Activated naive CD4-positive, alpha-beta T cell treated with anti-CD3 and anti-CD28 coated beads, Interleukin-2, amount 10 ng/mL, durations not matched to agents 7 days and 5 days (primary cell): Measurements from ENCODE around the gene MAP2K6.

ENCODE experiments used
- CTCF ChIA-PET: fragments of 350-600 bp; sonication (Branson Sonifier 250); formaldehyde crosslinking; loops from one replicate; lab custom pipeline; 2021; ENCODE audit warnings: antibody characterized with exemption; lab: Charles Lee
- DNase-seq: peaks from one replicate; pipeline ENCODE4 v3.0.0-alpha.2; 2020
- H3K27ac Mint-ChIP-seq: one replicate; pipeline ENCODE4 v1.8.0; 2021; ENCODE audit warnings: mild to moderate bottlenecking, moderate library complexity, mixed read lengths
- H3K27me3 Mint-ChIP-seq: one replicate; pipeline ENCODE4 v1.8.0; 2021; ENCODE audit warnings: mild to moderate bottlenecking, mixed read lengths
- H3K36me3 Mint-ChIP-seq: one replicate; pipeline ENCODE4 v1.8.0; 2021; ENCODE audit warnings: mixed read lengths
- H3K4me1 Mint-ChIP-seq: one replicate; pipeline ENCODE4 v1.8.0; 2021; ENCODE audit warnings: mixed read lengths
- H3K4me3 Mint-ChIP-seq: one replicate; pipeline ENCODE4 v1.8.0; 2021; ENCODE audit warnings: mild to moderate bottlenecking, moderate library complexity, mixed read lengths
- H3K9me3 Mint-ChIP-seq: one replicate; pipeline ENCODE4 v1.8.0; 2021; ENCODE audit warnings: mixed read lengths

The MAP2K6 gene

DNA sequence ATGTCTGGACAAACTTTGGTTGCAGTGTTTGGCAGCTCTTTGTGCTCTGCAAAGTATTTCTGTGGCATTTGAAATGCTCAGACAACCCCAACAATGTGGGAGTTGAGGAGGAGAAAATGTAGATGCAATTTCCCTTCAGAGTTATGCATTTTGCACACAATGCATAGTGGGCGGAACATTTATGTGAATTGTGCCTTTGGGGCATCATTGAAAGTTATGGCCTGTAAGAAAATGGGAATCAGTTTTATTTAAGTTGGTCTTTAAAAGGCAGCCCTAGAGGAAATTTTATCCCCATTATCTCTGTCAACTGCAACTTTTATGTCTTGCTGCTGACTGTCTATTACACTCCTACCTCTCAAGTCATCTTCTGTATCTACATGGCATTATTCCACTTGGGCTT, 176.2 kb downstream of the MAP2K6 start:
- Mint-ChIP-seq H3K4me3 (no peak overlapping the region), H3K36me3 (no peaks in the 10 kb centered on the region), H3K9me3 (no peaks in the 10 kb centered on the region), H3K27me3 (peaks cover 8% of the 10 kb centered on the region), H3K27ac (no peak overlapping the region), H3K4me1 (no peaks in the 10 kb centered on the region)
- CTCF ChIA-PET, result no interaction called here
- no peak for DNase-seq

DNA sequence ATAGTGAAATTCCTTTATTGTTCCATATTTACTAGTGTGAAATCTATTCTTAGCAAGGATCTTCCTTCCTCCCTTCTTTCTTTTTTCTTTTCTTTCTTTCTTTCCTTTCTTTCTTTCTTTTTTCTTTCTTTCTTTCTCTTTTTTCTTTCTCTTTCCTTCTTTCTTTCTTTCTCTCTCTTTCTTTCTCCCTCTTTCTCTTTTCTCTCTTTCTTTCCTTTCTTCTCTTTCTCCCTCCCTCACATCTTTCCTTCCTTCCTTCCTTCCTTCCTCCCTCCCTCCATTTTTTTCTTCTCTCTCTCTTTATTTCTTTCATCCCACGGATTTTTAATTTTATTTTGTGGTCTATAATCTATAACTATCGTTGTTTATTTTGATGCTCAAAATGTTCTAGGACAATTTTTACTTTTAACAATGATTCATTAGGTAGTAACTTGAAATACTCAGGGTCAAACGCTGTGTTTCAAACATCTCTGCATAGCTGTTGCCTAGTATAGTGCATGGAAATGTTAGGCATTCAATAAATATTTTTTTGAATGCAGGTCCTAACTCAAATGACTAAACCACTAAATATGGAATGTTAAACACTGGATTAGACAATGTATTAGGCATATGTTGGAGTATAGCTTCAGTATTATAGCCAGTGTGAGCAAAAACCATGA, 178.3 kb downstream of the MAP2K6 start:
- H3K27ac Mint-ChIP-seq, result no peak overlapping the region
- H3K9me3 Mint-ChIP-seq, result no peaks in the 10 kb centered on the region
- H3K4me1 Mint-ChIP-seq, result no peaks in the 10 kb centered on the region
- H3K4me3 Mint-ChIP-seq, result no peak overlapping the region
- H3K36me3 Mint-ChIP-seq, result no peaks in the 10 kb centered on the region
- peaks cover 8% of the 10 kb centered on the region for H3K27me3 Mint-ChIP-seq
- DNase-seq, result no peak
- CTCF ChIA-PET, result no interaction called here

DNA sequence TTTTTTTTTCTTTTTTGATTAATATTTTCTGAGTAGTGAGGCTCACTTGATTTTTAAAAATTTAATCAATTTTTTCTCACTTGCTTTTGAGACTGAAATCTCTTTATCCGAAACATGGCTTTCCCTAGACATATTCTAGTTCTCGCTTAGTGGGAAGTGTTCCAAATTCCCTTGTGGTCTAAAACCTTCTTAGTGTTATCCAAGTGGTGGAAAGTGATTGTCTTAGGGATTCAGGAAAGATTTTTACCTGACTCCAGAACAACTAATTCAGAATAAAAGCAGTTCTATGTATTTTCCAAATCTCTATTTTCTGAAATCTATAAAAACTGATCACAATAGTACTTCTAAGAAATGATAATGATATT, 178.8 kb downstream of the MAP2K6 start:
- Mint-ChIP-seq H3K36me3 (no peaks in the 10 kb centered on the region), H3K4me1 (no peaks in the 10 kb centered on the region), H3K4me3 (no peak overlapping the region), H3K27me3 (peaks cover 8% of the 10 kb centered on the region), H3K9me3 (no peaks in the 10 kb centered on the region), H3K27ac (no peak overlapping the region)
- DNase-seq, result no peak
- CTCF ChIA-PET, result interaction anchor here (3.2 kb wide), 1 partner anchor 14 kb away, joined by 9 read pairs; no protein-coding TSS in a partner anchor

DNA sequence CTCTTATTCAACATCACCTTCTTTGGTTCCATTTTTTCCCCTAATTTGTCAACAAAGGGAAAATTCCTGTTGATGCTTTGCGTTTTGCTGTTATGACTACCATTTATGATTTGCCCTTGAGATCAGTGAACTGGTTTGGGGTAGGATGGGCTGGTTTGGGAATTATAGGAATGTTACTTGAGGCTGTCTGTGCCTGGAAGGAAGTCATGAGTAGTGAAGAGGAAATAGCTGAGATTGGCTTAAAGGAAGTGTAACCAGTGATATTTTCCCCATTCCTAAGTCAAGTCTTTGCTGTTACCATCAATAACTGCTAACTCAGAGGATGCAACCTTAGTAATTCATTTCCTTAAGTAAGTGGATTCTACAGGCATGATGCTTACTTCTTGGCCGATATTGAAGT, 179.2 kb downstream of the MAP2K6 start:
- Mint-ChIP-seq H3K27ac (no peak overlapping the region), H3K9me3 (no peaks in the 10 kb centered on the region), H3K4me1 (no peaks in the 10 kb centered on the region), H3K36me3 (no peaks in the 10 kb centered on the region), H3K27me3 (peaks cover 8% of the 10 kb centered on the region), H3K4me3 (no peak overlapping the region)
- CTCF ChIA-PET, result interaction anchor here (0.8 to 3.2 kb wide), 2 partner anchors 12 to 14 kb away, joined by 3 to 9 read pairs; no protein-coding TSS in a partner anchor
- no peak for DNase-seq

DNA sequence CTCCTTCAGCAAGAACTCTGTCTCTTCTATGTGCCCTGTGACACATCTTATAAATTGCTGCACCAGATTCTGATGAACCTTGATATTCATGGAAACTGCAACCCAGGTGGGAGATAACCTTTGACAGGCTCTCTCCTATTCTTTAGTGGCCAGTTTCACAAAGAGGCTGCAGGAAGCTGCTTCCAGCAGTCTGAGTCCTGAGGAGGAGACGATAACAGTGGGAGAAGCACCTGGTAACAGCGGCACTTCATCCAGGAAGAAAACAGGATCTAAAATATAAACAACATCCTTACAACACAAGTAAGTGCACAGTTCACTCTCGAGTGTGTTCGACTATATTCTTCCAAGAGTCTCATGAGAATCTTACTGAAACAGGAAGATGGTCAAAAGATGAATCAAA, 180.1 kb downstream of the MAP2K6 start:
- no peak for DNase-seq
- CTCF ChIA-PET, result interaction anchor here (0.8 to 3.2 kb wide), 2 partner anchors 13 kb away, joined by 3 to 9 read pairs; no protein-coding TSS in a partner anchor
- Mint-ChIP-seq H3K27me3 (peaks cover 8% of the 10 kb centered on the region), H3K27ac (no peak overlapping the region), H3K4me3 (no peak overlapping the region), H3K9me3 (no peaks in the 10 kb centered on the region), H3K4me1 (no peaks in the 10 kb centered on the region), H3K36me3 (no peaks in the 10 kb centered on the region)

DNA sequence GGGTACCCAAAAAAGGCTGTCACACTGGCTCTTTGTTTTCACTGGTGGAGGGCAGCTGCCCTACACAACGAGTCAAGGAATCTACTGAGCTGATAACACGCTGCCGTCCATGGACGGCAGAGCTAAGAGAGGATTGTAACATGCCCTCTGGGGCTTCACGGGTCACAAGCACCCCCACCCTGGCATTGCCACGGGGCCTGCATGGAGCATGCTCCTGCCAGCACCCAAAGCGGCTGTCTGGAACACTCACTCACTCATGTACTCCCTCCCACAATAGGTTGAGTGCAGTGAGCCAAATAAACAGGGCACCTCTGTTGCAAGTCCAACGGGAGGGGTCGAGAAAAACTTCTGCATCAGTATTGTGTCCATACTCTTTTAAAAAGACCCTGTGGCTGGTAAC, 181.6 kb downstream of the MAP2K6 start:
- H3K27me3 Mint-ChIP-seq, result peaks cover 8% of the 10 kb centered on the region
- no peaks in the 10 kb centered on the region for H3K4me1 Mint-ChIP-seq
- no peak overlapping the region for H3K4me3 Mint-ChIP-seq
- H3K9me3 Mint-ChIP-seq, result no peaks in the 10 kb centered on the region
- no peaks in the 10 kb centered on the region for H3K36me3 Mint-ChIP-seq
- H3K27ac Mint-ChIP-seq, result no peak overlapping the region
- CTCF ChIA-PET, result interaction anchor here (3.2 kb wide), 1 partner anchor 11 kb away, joined by 9 read pairs; no protein-coding TSS in a partner anchor
- no peak for DNase-seq

DNA sequence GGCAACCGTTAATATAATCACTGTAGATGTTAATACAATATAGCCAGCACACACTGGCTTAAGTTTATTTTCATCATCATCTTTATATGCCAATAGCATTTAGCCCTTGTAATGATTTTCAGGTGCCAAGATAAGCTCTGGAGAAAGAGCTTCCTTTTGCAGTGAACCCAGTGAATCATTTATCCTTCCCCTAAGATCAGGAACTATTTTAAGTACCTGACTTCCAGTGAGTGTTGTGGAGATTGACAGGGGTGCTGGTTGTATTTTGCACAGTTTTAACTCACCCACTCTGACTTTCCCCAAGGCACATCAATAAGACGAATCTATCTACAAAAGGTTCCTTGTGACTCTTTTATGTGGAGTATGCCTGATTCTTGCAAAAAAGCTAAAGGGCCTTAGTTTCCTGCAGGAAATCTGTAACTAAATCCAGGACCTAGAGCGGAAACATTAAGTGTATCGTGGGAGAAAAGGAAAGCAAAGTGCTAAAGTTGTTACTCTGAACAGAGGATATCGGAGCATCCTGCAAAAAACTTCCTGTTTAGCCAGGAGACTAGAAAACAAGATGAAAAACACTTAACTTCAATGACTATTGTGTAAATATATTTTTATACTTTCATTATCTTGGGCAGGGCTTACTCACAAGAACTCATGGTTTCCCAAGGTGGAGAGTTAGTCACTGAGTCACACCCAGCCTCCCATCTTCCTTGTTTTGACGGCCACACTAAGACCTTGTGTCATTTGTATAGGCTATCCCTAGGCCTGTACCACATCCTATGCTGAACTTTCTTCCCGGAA, 183.6 kb downstream of the MAP2K6 start:
- Mint-ChIP-seq H3K27me3 (peaks cover 4% of the 10 kb centered on the region), H3K27ac (no peak overlapping the region), H3K9me3 (no peaks in the 10 kb centered on the region), H3K4me3 (no peak overlapping the region), H3K36me3 (no peaks in the 10 kb centered on the region), H3K4me1 (peaks cover 9% of the 10 kb centered on the region)
- no peak for DNase-seq
- CTCF ChIA-PET, result interaction anchor here (1.0 to 2.0 kb wide), 3 partner anchors 8 to 11 kb away, joined by 3 to 7 read pairs (median 6); no protein-coding TSS in a partner anchor

DNA sequence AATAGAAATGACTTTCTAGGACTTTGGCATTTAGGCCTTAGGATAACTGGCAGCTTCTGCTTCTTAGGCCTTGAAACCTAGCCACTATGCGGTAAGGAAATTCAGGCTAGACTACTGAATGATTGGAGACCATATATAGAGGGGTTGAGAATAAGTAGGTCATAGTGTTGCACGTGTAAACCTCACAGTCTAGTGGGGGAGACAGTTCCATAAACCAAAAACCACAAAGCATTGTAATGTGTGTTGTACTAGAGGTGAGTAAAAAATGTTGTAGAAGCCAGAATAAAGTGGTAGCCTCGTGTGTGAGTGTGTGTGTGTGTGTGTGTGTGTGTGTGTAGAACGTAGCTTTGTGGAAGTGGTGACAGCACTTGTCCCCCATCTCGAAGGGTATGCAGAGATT, 188.5 kb downstream of the MAP2K6 start:
- Mint-ChIP-seq H3K27me3 (no peaks in the 10 kb centered on the region), H3K27ac (no peak overlapping the region), H3K9me3 (no peaks in the 10 kb centered on the region), H3K4me1 (peaks cover 22% of the 10 kb centered on the region), H3K4me3 (no peak overlapping the region), H3K36me3 (no peaks in the 10 kb centered on the region)
- CTCF ChIA-PET, result interaction anchor here (2.2 kb wide), 1 partner anchor 34 kb away, joined by 4 read pairs; no protein-coding TSS in a partner anchor
- DNase-seq, result no peak
